OCI-LY7 (cell line): ENCODE measurements around the gene RNASE4. TPM values are rescaled to one million over a fixed set of nuclear protein-coding genes. Genes with fewer than 3 reads are reported as not detected.
"Not testable (repeated sequence)": the region's sequence is repeated elsewhere in the genome, so short reads cannot be mapped to it uniquely, and the experiment has no call there.

Experiments used
- BruUV-seq: library from RNA; stranded (reverse); fragments of 400-500 nt; replicated peaks from 2 replicates; lab custom pipeline; 2021; lab: Mats Ljungman, UMichigan
- CTCF ChIA-PET: fragments of 300-600 bp; sonication (Branson Sonifier 250); formaldehyde crosslinking; loops from one replicate; lab custom pipeline; 2022; ENCODE audit warnings: antibody characterized with exemption; ENCODE audit not compliant: unreplicated experiment; lab: Charles Lee
- POLR2A ChIA-PET: fragments of 300-600 bp; sonication (Branson Sonifier 250); formaldehyde crosslinking; loops from one replicate; lab custom pipeline; 2022; ENCODE audit warnings: antibody characterized with exemption; lab: Charles Lee
- DNase-seq: peaks from one replicate; pipeline ENCODE4 v3.0.0-alpha.2; 2015; ENCODE audit warnings: low spot score
- H2AFZ ChIP-seq: fragments of 200-600 bp; sonication (generic), shearing (Covaris generic); 2 replicates; pipeline ENCODE4 v1.6.1; 2014; ENCODE audit warnings: mild to moderate bottlenecking, antibody characterized with exemption, low read length, moderate library complexity
- H3K27ac ChIP-seq: fragments of 200-600 bp; sonication (generic); 2 replicates; pipeline ENCODE4 v1.5.1; 2014; ENCODE audit warnings: mixed run types, low read depth, mild to moderate bottlenecking, moderate library complexity, low read length, inconsistent platforms; ENCODE audit not compliant: poor library complexity, severe bottlenecking
- H3K36me3 ChIP-seq: fragments of 200-600 bp; sonication (generic); 2 replicates; pipeline ENCODE4 v1.6.1; 2014; ENCODE audit warnings: mild to moderate bottlenecking, antibody characterized with exemption, low read length, moderate library complexity, mixed read lengths; ENCODE audit not compliant: insufficient read depth
- H3K4me1 ChIP-seq: fragments of 200-600 bp; sonication (generic); 2 replicates; pipeline ENCODE4 v1.5.1; 2014; ENCODE audit warnings: mild to moderate bottlenecking, low read length; ENCODE audit not compliant: insufficient read depth, poor library complexity, severe bottlenecking
- H3K4me2 ChIP-seq: fragments of 200-600 bp; sonication (generic); 2 replicates; pipeline ENCODE4 v1.6.1; 2014; ENCODE audit warnings: mild to moderate bottlenecking, low read length
- H3K4me3 ChIP-seq: fragments of 200-600 bp; sonication (generic); 2 replicates; pipeline ENCODE4 v1.5.1; 2014; ENCODE audit warnings: mild to moderate bottlenecking, low read depth, low read length; ENCODE audit not compliant: poor library complexity, severe bottlenecking
- H3K79me2 ChIP-seq: fragments of 200-600 bp; sonication (generic); 2 replicates; pipeline ENCODE4 v1.6.1; 2016; ENCODE audit warnings: low read depth, mild to moderate bottlenecking, low read length, moderate library complexity, mixed read lengths; ENCODE audit not compliant: insufficient read depth
- H3K9me2 ChIP-seq: fragments of 200-600 bp; sonication (generic); 2 replicates; pipeline ENCODE4 v1.6.1; 2016; ENCODE audit warnings: mild to moderate bottlenecking, low read length, mixed read lengths; ENCODE audit not compliant: insufficient read depth
- H3K9me3 ChIP-seq: fragments of 200-600 bp; sonication (generic); 2 replicates; pipeline ENCODE4 v1.6.1; 2014; ENCODE audit warnings: mild to moderate bottlenecking, mixed run types, low read length, mixed read lengths
- H4K20me1 ChIP-seq: fragments of 200-600 bp; sonication (generic); 2 replicates; pipeline ENCODE4 v1.6.1; 2014; ENCODE audit warnings: mild to moderate bottlenecking, antibody characterized with exemption, low read length, moderate library complexity, mixed read lengths; ENCODE audit not compliant: insufficient read depth
- CTCF ChIP-seq: fragments of 200-600 bp; sonication (generic); conservative IDR thresholded peaks from 2 replicates; pipeline ENCODE4 v1.5.1; 2014; ENCODE audit warnings: mild to moderate bottlenecking, antibody characterized with exemption, low read length, moderate library complexity, mixed read lengths
- EZH2phosphoT487 ChIP-seq: fragments of 200-600 bp; sonication (generic); IDR thresholded peaks from 2 replicates; pipeline ENCODE4 v1.6.1; 2018; ENCODE audit warnings: low read depth, borderline replicate concordance, mild to moderate bottlenecking, mixed run types, antibody characterized with exemption, low read length, moderate library complexity, mixed read lengths
- intact Hi-C: fragments of 100-400 bp; cut with micrococcal nuclease; formaldehyde crosslinking; loops from one replicate; pipeline ENCODE4 v1.10.0; 2022; ENCODE audit not compliant: unreplicated experiment
- total RNA-seq, 2 experiments: library from RNA; depleted of rRNA in 1 of 2; stranded (reverse); fragments of >200 nt in 1 of 2; shearing (Covaris generic) in 1 of 2; gene quantifications; 2 replicates each; pipeline ENCODE4 v1.2.3, GENCODE V29; 2014 to 2022

Gene RNASE4
- total RNA-seq, 2 experiments from 2014 or later = not detected

- H3K4me2 ChIP-seq = no peak overlapping the region
- ChIA-PET POLR2A (no interaction called here), CTCF (no interaction called here)
- no peaks in the 10 kb centered on the region for H3K36me3 ChIP-seq
- no peaks in the 10 kb centered on the region for H4K20me1 ChIP-seq
- TF ChIP-seq EZH2phosphoT487 (no peak), CTCF (no peak)
- H3K4me1 ChIP-seq = no peaks in the 10 kb centered on the region
- no peaks in the 10 kb centered on the region for H3K9me3 ChIP-seq
- H3K4me3 ChIP-seq = no peak overlapping the region
- intact Hi-C loops = no loop called here
- DNase-seq = no peak
- no TSS peak for BruUV-seq
- H3K27ac ChIP-seq = no peak overlapping the region
- H3K9me2 ChIP-seq = no peaks in the 10 kb centered on the region
- no peak overlapping the region for H2AFZ ChIP-seq
- no peaks in the 10 kb centered on the region for H3K79me2 ChIP-seq
These were observed 39.1 kb downstream of the RNASE4 start for GRCh38 chr14:20723488-20723887.

- H2AFZ ChIP-seq, BruUV-seq, H3K4me2 ChIP-seq, intact Hi-C loops, DNase-seq, H3K9me3 ChIP-seq, H3K79me2 ChIP-seq, H3K4me3 ChIP-seq, H3K9me2 ChIP-seq, CTCF ChIA-PET, H4K20me1 ChIP-seq, H3K27ac ChIP-seq, POLR2A ChIA-PET, H3K36me3 ChIP-seq, H3K4me1 ChIP-seq: not testable (repeated sequence)
These were observed 41.8 kb downstream of the RNASE4 start for GRCh38 chr14:20726121-20726520.

GRCh38 chr14:20726531-20726930 is 42.2 kb downstream of the RNASE4 start:
- no peak overlapping the region for H3K4me2 ChIP-seq
- H3K9me2 ChIP-seq = no peaks in the 10 kb centered on the region
- H2AFZ ChIP-seq = no peak overlapping the region
- TF ChIP-seq EZH2phosphoT487 (no peak), CTCF (no peak)
- no peaks in the 10 kb centered on the region for H4K20me1 ChIP-seq
- ChIA-PET CTCF (no interaction called here), POLR2A (no interaction called here)
- H3K79me2 ChIP-seq = no peaks in the 10 kb centered on the region
- no peak for DNase-seq
- H3K9me3 ChIP-seq = no peaks in the 10 kb centered on the region
- BruUV-seq = no TSS peak
- H3K4me1 ChIP-seq = no peaks in the 10 kb centered on the region
- no peak overlapping the region for H3K27ac ChIP-seq
- intact Hi-C loops = no loop called here
- no peak overlapping the region for H3K4me3 ChIP-seq
- H3K36me3 ChIP-seq = no peaks in the 10 kb centered on the region
